A673 (cell line): ENCODE results near the gene PDCD1.

Experiments
- CTCF ChIP-seq: fragments of 300-800, 200-600 bp; sonication (generic); conservative IDR thresholded peaks from 2 replicates; pipeline ENCODE4 v1.5.1; 2017; ENCODE audit warnings: low read depth, mild to moderate bottlenecking, antibody characterized with exemption, low read length, moderate library complexity, mixed read lengths
- EZH2 ChIP-seq: fragments of 200-600 bp; sonication (generic); IDR thresholded peaks from 2 replicates; pipeline ENCODE4 v1.6.1; 2017; ENCODE audit warnings: borderline replicate concordance, low read depth, mild to moderate bottlenecking, mixed read lengths, antibody characterized with exemption, low read length; ENCODE audit not compliant: poor library complexity, severe bottlenecking

GRCh38 chr2:241893265-241893664 lies 34.6 kb upstream of the PDCD1 start:
- TF ChIP-seq CTCF (no peak), EZH2 (no peak)
